Activated naive CD4-positive, alpha-beta T cell (primary cell): ENCODE measurements around the gene MRAP2.

ENCODE experiments used
- DNase-seq, 4 experiments: peaks; one replicate each; lab custom pipeline; 2025; lab: John Stamatoyannopoulos, UW

Gene MRAP2

GRCh38 chr6:84135291-84135690 lies 101.7 kb downstream of the MRAP2 start:
- DNase-seq, result no peak

- DNase-seq, result no peak
These were observed 102.9 kb downstream of the MRAP2 start for GRCh38 chr6:84136364-84137050.

- no peak for DNase-seq
These were observed 103.4 kb downstream of the MRAP2 start for GRCh38 chr6:84137051-84137375.

- DNase-seq, result no peak
These were observed 104.5 kb downstream of the MRAP2 start for GRCh38 chr6:84137989-84138575.

GRCh38 chr6:84139311-84139710 lies 105.7 kb downstream of the MRAP2 start:
- no peak for DNase-seq
